Measurements from ENCODE around the gene REPS2. TPM values are rescaled to one million over a fixed set of nuclear protein-coding genes. Genes with fewer than 3 reads are reported as not detected.

REPS2 gene
- total RNA-seq, 2 experiments from 2014 or later: not detected

DNA sequence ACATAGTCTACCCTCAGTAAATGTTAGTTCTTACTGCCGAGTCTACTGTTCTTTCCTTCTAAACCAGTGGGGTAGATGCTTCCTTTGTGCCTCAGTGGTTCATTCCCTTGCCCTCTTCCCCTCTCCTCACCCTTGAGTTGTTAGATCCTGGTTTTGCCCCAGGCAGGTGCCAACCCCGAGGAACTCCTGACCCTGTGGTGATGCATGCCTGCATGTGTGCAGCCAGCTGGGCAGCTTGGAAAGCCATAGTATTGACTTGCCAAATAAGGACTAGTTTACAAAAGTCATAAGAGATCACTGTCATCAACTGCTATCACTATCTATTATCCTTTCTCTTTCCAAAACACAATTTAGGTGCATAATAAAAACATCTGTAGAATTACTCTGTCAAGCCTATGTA lies 50.9 kb downstream of the REPS2 start:
- POLR2A ChIA-PET: no interaction called here
- no peaks in the 10 kb centered on the region for H3K27me3 Mint-ChIP-seq
- H3K9me3 Mint-ChIP-seq: no peaks in the 10 kb centered on the region

DNA sequence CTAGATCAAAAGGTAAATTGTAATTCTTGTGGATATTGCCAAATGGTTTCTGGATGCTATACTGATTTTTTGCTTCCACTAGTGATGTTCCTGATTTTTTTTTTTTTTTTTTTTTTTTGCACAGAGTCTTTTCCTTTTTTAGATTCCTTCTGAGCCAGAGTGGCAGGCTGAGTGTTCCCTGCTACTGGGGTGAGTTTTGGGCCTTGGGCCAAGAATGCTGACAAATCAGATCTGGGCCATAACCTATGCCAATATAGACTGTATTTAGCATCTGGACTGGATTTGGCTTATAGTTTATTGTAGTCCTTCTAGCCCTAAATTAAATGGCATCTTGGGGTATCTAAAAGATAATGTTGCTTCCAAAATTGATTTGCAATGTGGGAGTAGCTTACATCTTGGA lies 52.8 kb downstream of the REPS2 start:
- intact Hi-C loops (cut with micrococcal nuclease): no loop called here
- peaks cover 4% of the 10 kb centered on the region for H3K4me1 Mint-ChIP-seq (ENCODE audit: low read depth)
- no peaks in the 10 kb centered on the region for H3K27me3 Mint-ChIP-seq
- no peak overlapping the region for H3K27ac Mint-ChIP-seq
- H3K4me3 Mint-ChIP-seq: no peak overlapping the region
- no peak for DNase-seq
- no peaks in the 10 kb centered on the region for H3K9me3 Mint-ChIP-seq
- H3K36me3 Mint-ChIP-seq (ENCODE audit: low read depth): no peaks in the 10 kb centered on the region
- no peak for ATAC-seq
- ChIA-PET CTCF (no interaction called here), POLR2A (no interaction called here)
- TF ChIP-seq, protein P1, sequence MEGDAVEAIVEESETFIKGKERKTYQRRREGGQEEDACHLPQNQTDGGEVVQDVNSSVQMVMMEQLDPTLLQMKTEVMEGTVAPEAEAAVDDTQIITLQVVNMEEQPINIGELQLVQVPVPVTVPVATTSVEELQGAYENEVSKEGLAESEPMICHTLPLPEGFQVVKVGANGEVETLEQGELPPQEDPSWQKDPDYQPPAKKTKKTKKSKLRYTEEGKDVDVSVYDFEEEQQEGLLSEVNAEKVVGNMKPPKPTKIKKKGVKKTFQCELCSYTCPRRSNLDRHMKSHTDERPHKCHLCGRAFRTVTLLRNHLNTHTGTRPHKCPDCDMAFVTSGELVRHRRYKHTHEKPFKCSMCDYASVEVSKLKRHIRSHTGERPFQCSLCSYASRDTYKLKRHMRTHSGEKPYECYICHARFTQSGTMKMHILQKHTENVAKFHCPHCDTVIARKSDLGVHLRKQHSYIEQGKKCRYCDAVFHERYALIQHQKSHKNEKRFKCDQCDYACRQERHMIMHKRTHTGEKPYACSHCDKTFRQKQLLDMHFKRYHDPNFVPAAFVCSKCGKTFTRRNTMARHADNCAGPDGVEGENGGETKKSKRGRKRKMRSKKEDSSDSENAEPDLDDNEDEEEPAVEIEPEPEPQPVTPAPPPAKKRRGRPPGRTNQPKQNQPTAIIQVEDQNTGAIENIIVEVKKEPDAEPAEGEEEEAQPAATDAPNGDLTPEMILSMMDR (IDR thresholded peaks at IDR 0.05): no peak

More for the DNA sequence above, 50.9 kb downstream of the REPS2 start:
- CTCF ChIA-PET: no interaction called here
- no peak overlapping the region for H3K4me3 Mint-ChIP-seq
- ATAC-seq (no peak), DNase-seq (no peak)
- H3K4me1 Mint-ChIP-seq (ENCODE audit: low read depth): no peaks in the 10 kb centered on the region
- H3K36me3 Mint-ChIP-seq (ENCODE audit: low read depth): no peaks in the 10 kb centered on the region
- TF ChIP-seq, protein P1 (IDR thresholded peaks at IDR 0.05): no peak
- intact Hi-C loops (cut with micrococcal nuclease): no loop called here
- H3K27ac Mint-ChIP-seq: no peak overlapping the region

DNA sequence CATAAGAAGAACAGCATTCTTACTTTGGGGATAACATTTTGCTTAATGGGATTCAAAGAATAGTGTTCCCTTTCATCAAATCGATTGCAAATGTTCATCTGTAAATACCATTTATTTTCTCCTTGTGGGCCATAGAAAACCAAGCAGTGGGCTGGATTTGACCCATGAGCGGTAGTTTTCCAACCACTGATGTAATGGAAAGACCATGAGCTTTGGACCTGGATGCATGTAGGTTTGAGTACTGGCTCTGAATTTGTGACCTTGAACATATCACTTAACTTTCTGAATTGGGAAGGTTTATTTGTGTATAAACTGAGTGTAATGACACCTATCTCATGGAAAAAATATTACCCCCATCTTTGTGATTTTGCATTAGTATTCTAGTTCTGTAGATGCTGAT lies 54.3 kb downstream of the REPS2 start:
- Mint-ChIP-seq H3K27me3 (no peaks in the 10 kb centered on the region), H3K36me3 (ENCODE audit: low read depth) (no peaks in the 10 kb centered on the region), H3K4me3 (no peak overlapping the region), H3K4me1 (ENCODE audit: low read depth) (peaks cover 4% of the 10 kb centered on the region), H3K9me3 (no peaks in the 10 kb centered on the region), H3K27ac (no peak overlapping the region)
- TF ChIP-seq, protein P1 (IDR thresholded peaks at IDR 0.05): no peak
- ChIA-PET POLR2A (no interaction called here), CTCF (no interaction called here)
- intact Hi-C loops (cut with micrococcal nuclease): no loop called here
- no peak for DNase-seq
- no peak for ATAC-seq

DNA sequence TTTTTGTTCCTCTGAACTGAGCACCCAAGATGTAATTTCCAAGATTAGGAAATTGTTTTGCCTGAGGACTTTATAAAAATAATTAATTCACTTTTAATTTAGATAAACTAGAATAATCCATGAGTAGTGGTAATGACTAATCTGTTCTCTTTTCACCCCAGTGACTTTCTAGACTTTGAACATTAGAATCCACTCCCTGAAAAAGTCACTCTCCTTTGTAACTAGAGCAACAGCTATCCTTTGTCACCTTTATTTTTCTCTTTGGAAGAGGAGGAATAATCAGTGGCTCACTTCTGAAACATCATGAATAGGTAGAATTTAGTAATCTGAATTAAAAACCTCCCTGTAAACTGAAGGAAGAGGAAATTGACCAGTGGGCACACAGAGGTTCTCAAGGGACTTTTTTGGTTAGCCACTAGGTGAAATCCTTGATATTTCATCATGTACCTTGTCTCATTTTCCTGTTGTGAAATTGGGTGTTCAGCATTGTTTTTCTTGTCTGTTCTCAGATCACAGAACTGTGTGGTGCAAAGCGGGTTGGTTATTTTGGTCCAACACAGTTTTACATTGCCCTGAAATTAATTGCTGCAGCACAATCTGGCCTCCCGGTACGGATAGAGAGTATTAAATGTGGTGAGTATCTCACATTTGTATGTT lies 59.4 kb downstream of the REPS2 start:
- Mint-ChIP-seq H3K4me1 (ENCODE audit: low read depth) (peaks cover 4% of the 10 kb centered on the region), H3K9me3 (no peaks in the 10 kb centered on the region), H3K4me3 (no peak overlapping the region), H3K36me3 (ENCODE audit: low read depth) (no peaks in the 10 kb centered on the region), H3K27ac (no peak overlapping the region), H3K27me3 (no peaks in the 10 kb centered on the region)
- intact Hi-C loops (cut with micrococcal nuclease): no loop called here
- CTCF ChIA-PET: no interaction called here
- DNase-seq (no peak), ATAC-seq (no peak)
- TF ChIP-seq, protein P1 (IDR thresholded peaks at IDR 0.05): no peak
- POLR2A ChIA-PET: no interaction called here

DNA sequence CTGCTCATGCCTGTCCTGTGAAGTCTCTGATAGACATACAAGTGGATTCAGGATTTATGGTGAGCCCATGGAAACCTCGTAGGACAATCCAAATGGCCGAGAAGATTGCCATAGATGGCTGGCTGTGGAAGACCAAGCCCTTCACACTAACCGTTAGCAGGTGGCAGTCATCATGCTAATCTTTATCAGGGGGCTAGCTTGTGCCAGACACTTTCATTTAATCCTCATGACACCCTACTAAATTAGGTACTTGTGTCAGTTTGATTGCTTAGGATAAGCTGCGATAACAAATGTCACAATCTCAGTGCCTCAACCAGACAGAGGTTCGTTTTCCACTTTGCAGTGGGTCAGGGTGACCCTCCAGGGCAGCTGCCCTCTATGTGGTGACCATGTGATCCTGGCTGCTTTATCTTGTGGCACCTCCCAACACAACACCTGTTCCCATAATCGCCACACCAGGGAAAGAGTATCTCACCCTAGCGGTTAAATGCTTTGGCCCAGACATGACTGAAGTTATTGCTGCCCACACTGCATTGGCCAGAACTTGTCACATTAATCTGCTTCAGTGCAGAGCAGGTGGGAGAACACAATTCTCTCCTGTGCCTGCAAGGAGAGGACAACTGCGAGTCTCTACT lies 60.8 kb downstream of the REPS2 start:
- intact Hi-C loops (cut with micrococcal nuclease): no loop called here
- no peak for DNase-seq

More for the DNA sequence above, 60.8 kb downstream of the REPS2 start:
- POLR2A ChIA-PET: no interaction called here
- CTCF ChIA-PET: no interaction called here
- H3K9me3 Mint-ChIP-seq: no peaks in the 10 kb centered on the region
- no peaks in the 10 kb centered on the region for H3K36me3 Mint-ChIP-seq (ENCODE audit: low read depth)
- no peak for ATAC-seq
- no peaks in the 10 kb centered on the region for H3K27me3 Mint-ChIP-seq
- TF ChIP-seq, protein P1 (IDR thresholded peaks at IDR 0.05): no peak
- peaks cover 4% of the 10 kb centered on the region for H3K4me1 Mint-ChIP-seq (ENCODE audit: low read depth)
- H3K27ac Mint-ChIP-seq: no peak overlapping the region
- no peak overlapping the region for H3K4me3 Mint-ChIP-seq

Measured in activated CD8-positive, alpha-beta T cell treated with anti-CD3 and anti-CD28 coated beads for 36 hours (primary cell).